ENCODE data around the gene PHLDA1.

The PHLDA1 gene

DNA sequence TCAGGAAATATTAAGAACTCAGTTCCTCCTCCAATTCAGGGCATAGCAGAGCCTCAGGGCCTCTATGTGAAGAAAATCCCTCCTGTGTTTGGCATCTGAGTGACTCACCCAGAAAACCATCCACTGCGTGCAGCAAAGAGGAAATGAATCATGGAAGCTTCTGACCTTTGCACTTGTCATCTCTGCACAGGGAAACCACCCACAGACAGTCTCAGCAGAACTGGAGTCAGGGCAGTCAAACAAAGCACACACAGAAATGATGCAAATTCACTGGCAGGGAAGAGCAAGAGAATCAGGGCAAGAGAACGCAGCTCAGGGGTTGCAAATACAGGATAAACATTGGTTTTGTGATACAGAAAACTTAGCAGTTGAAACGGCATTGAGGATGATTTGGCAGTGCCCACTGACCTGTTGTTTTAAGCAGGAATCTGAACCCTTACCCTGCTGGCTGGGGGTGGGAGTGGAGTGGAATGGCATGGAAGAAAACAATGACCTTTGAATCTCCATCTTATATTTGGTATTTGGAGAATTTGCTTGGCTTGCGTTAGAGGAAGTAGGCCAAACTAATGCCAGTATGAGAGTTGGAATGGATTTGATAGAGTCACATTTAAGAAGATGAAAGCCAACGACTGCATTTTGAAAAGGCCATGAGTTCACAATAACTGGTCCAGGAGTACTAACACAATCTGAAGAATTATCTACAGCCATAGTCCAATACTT, 53.5 kb downstream of the PHLDA1 start:
- H3K4me1 ChIP-seq (ENCODE audit: control insufficient read depth, insufficient read depth, low read length): peaks cover 8% of the 10 kb centered on the region
- H3K36me3 ChIP-seq (ENCODE audit: control insufficient read depth, insufficient read depth, low read length): no peaks in the 10 kb centered on the region
- H3K27me3 ChIP-seq (ENCODE audit: control insufficient read depth, insufficient read depth, low read length): no peaks in the 10 kb centered on the region
- no peak overlapping the region for H3K9ac ChIP-seq (ENCODE audit: low read depth, low read length)
- H3K4me3 ChIP-seq (ENCODE audit: low read depth, low read length): no peak overlapping the region
- H3K9me3 ChIP-seq (ENCODE audit: control insufficient read depth, insufficient read depth, low read length): no peaks in the 10 kb centered on the region

GRCh38 chr12:75977590-75977951, 54.0 kb downstream of the PHLDA1 start:
- no peak overlapping the region for H3K9ac ChIP-seq (ENCODE audit: low read depth, low read length)
- peaks cover 8% of the 10 kb centered on the region for H3K4me1 ChIP-seq (ENCODE audit: control insufficient read depth, insufficient read depth, low read length)

DNA sequence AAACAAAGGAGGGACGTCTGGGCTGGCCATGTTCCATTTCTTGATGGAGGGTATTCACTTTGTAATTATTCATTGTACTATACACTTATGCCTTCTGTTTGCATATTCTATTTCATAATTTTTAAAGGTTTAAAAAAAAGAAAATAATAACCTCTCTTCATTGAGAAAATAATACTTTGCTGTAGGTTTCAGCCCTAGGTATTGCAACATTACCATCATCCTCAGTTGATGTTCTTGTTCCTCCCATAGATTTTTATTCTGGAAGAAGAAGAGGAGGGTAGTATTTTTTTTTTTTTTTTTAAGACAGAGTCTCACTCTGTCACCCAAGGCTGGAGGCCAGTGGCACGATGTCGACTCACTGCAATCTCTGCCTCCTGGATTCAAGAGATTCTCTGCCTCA, 54.7 kb downstream of the PHLDA1 start:
- Histone ChIP-seq H3K36me3 (ENCODE audit: control insufficient read depth, insufficient read depth, low read length) (no peaks in the 10 kb centered on the region), H3K4me1 (ENCODE audit: control insufficient read depth, insufficient read depth, low read length) (peaks cover 8% of the 10 kb centered on the region), H3K4me3 (ENCODE audit: low read depth, low read length) (no peak overlapping the region), H3K27me3 (ENCODE audit: control insufficient read depth, insufficient read depth, low read length) (no peaks in the 10 kb centered on the region), H3K9me3 (ENCODE audit: control insufficient read depth, insufficient read depth, low read length) (no peaks in the 10 kb centered on the region), H3K9ac (ENCODE audit: low read depth, low read length) (no peak overlapping the region)

More at GRCh38 chr12:75977590-75977951, 54.0 kb downstream of the PHLDA1 start:
- no peaks in the 10 kb centered on the region for H3K36me3 ChIP-seq (ENCODE audit: control insufficient read depth, insufficient read depth, low read length)
- no peaks in the 10 kb centered on the region for H3K27me3 ChIP-seq (ENCODE audit: control insufficient read depth, insufficient read depth, low read length)
- no peaks in the 10 kb centered on the region for H3K9me3 ChIP-seq (ENCODE audit: control insufficient read depth, insufficient read depth, low read length)
- no peak overlapping the region for H3K4me3 ChIP-seq (ENCODE audit: low read depth, low read length)

GRCh38 chr12:75976113-75976512, 55.5 kb downstream of the PHLDA1 start:
- H3K27me3 ChIP-seq (ENCODE audit: control insufficient read depth, insufficient read depth, low read length): no peaks in the 10 kb centered on the region

DNA sequence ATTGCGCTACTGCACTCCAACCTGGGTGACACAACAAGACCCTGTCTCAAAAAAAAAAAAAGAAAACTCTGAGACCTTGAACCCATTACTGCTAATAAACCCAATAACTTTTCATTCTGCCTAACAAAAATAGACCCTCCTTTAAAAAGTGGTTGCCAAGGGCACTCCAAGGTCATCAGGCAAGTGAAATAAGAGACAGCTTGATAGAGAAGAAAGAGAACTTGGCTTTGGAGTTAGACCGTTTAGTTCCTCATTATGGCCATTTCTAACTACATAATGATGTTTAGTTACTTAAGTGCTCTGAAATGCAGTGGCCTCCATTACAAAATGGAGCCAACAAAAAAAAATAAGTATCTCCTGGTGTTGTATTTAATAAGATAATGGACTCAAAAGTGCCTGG, 55.9 kb downstream of the PHLDA1 start:
- Histone ChIP-seq H3K9ac (ENCODE audit: low read depth, low read length) (no peak overlapping the region), H3K4me3 (ENCODE audit: low read depth, low read length) (no peak overlapping the region), H3K4me1 (ENCODE audit: control insufficient read depth, insufficient read depth, low read length) (peaks cover 8% of the 10 kb centered on the region), H3K27me3 (ENCODE audit: control insufficient read depth, insufficient read depth, low read length) (no peaks in the 10 kb centered on the region), H3K9me3 (ENCODE audit: control insufficient read depth, insufficient read depth, low read length) (no peaks in the 10 kb centered on the region), H3K36me3 (ENCODE audit: control insufficient read depth, insufficient read depth, low read length) (no peaks in the 10 kb centered on the region)

More at GRCh38 chr12:75976113-75976512, 55.5 kb downstream of the PHLDA1 start:
- H3K9ac ChIP-seq (ENCODE audit: low read depth, low read length): no peak overlapping the region
- H3K4me1 ChIP-seq (ENCODE audit: control insufficient read depth, insufficient read depth, low read length): peaks cover 8% of the 10 kb centered on the region
- no peaks in the 10 kb centered on the region for H3K36me3 ChIP-seq (ENCODE audit: control insufficient read depth, insufficient read depth, low read length)
- H3K9me3 ChIP-seq (ENCODE audit: control insufficient read depth, insufficient read depth, low read length): no peaks in the 10 kb centered on the region
- no peak overlapping the region for H3K4me3 ChIP-seq (ENCODE audit: low read depth, low read length)

Data from iPS-15b (cell line).